Left ventricle myocardium inferior (tissue), 1 donor: ENCODE data around the gene IL36RN. TPM values are rescaled to one million over a fixed set of nuclear protein-coding genes. Genes with fewer than 3 reads are reported as not detected.

Experiments used
- DNase-seq: peaks from one replicate; pipeline ENCODE4 v3.0.0-alpha.2; 2020
- H3K27ac ChIP-seq: fragments of 200-600 bp; replicated peaks from 2 replicates; pipeline ENCODE4 v1.8.0; 2021
- H3K27me3 ChIP-seq: fragments of 200-600 bp; 2 replicates; pipeline ENCODE4 v1.8.0; 2021; ENCODE audit warnings: low read depth
- H3K36me3 ChIP-seq: fragments of 200-600 bp; 2 replicates; pipeline ENCODE4 v1.8.0; 2021
- H3K4me1 ChIP-seq: fragments of 200-600 bp; 2 replicates; pipeline ENCODE4 v1.8.0; 2021
- H3K4me3 ChIP-seq: fragments of 200-600 bp; 2 replicates; pipeline ENCODE4 v1.8.0; 2021; ENCODE audit warnings: mild to moderate bottlenecking, moderate library complexity
- H3K9me3 ChIP-seq: fragments of 200-600 bp; replicated peaks from 2 replicates; pipeline ENCODE4 v1.8.0; 2021
- intact Hi-C: fragments of 100-400 bp; cut with micrococcal nuclease; formaldehyde crosslinking; loops from one replicate; pipeline ENCODE4 v1.11.0; 2022
- total RNA-seq: library from RNA; stranded (reverse); fragmentation: NEBNext Ultra II Directional; extraction: Animal tissue kit (Norgen Biotek cat#: 25700); gene quantifications from one replicate; pipeline ENCODE4 v1.2.1, GENCODE V29; 2021
- TF ChIP-seq, protein P1 (sequence below): fragments of 200-600 bp; IDR thresholded peaks from 2 replicates; pipeline ENCODE4 v1.8.0; 2021; ENCODE audit warnings: antibody characterized with exemption, mild to moderate bottlenecking, borderline replicate concordance
- donor health status: DM: no; HTN: yes; CAD: no; lungs with severe emphysema.

Gene IL36RN
- total RNA-seq, 1 donor from 2014 or later: not detected

GRCh38 chr2:113103277-113103676 lies 44.3 kb downstream of the IL36RN start:
- Histone ChIP-seq H3K9me3 (no peaks in the 10 kb centered on the region), H3K27ac (no peak overlapping the region), H3K4me3 (no peak overlapping the region), H3K27me3 (peaks cover 46% of the 10 kb centered on the region), H3K4me1 (no peaks in the 10 kb centered on the region), H3K36me3 (no peaks in the 10 kb centered on the region)
- intact Hi-C loops: no loop called here
- DNase-seq: no peak
- TF ChIP-seq, protein P1, sequence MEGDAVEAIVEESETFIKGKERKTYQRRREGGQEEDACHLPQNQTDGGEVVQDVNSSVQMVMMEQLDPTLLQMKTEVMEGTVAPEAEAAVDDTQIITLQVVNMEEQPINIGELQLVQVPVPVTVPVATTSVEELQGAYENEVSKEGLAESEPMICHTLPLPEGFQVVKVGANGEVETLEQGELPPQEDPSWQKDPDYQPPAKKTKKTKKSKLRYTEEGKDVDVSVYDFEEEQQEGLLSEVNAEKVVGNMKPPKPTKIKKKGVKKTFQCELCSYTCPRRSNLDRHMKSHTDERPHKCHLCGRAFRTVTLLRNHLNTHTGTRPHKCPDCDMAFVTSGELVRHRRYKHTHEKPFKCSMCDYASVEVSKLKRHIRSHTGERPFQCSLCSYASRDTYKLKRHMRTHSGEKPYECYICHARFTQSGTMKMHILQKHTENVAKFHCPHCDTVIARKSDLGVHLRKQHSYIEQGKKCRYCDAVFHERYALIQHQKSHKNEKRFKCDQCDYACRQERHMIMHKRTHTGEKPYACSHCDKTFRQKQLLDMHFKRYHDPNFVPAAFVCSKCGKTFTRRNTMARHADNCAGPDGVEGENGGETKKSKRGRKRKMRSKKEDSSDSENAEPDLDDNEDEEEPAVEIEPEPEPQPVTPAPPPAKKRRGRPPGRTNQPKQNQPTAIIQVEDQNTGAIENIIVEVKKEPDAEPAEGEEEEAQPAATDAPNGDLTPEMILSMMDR: no peak

GRCh38 chr2:113104054-113104611 lies 45.1 kb downstream of the IL36RN start:
- TF ChIP-seq, protein P1: no peak
- no peaks in the 10 kb centered on the region for H3K4me1 ChIP-seq
- H3K27me3 ChIP-seq: peaks cover 49% of the 10 kb centered on the region
- intact Hi-C loops: no loop called here
- H3K27ac ChIP-seq: no peak overlapping the region
- no peak for DNase-seq
- H3K36me3 ChIP-seq: no peaks in the 10 kb centered on the region
- no peak overlapping the region for H3K4me3 ChIP-seq
- no peaks in the 10 kb centered on the region for H3K9me3 ChIP-seq

DNA sequence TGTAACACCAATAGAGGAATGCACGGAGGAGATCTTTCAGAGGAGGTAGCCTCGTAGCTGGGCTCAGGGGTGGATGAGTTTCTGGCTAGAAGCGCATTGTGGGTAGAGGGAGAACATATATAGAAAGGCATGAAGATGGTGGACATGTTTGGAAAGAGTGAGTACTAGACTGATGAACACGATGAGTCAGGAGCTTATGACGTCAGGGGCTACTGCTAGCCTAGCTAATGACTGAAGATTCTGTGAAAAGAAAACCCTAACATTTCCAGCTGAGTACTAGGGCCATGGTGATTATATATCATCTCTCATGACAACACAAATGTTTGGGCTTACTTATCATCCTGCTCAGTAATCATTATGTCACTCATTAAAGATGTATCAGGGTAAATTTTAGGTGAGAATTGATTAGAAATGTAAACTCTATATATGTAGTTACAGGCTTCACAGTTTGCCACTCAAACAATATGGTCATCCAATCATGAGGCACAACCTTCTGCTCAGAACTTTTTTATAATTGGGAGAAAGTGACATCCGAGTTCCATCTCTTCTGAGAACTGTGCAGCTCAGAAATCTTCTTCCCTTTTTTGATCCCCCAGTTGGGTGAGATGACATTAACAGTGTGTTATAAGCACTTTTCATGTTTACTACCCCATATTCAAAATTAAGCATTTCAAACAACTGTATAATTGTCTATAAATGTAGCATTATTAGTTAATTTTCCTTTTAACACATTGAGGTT lies 46.2 kb downstream of the IL36RN start:
- no peak for DNase-seq
- Histone ChIP-seq H3K36me3 (no peaks in the 10 kb centered on the region), H3K4me1 (no peaks in the 10 kb centered on the region), H3K27me3 (peaks cover 51% of the 10 kb centered on the region), H3K9me3 (no peaks in the 10 kb centered on the region), H3K4me3 (no peak overlapping the region), H3K27ac (no peak overlapping the region)
- TF ChIP-seq, protein P1: no peak
- intact Hi-C loops: no loop called here

DNA sequence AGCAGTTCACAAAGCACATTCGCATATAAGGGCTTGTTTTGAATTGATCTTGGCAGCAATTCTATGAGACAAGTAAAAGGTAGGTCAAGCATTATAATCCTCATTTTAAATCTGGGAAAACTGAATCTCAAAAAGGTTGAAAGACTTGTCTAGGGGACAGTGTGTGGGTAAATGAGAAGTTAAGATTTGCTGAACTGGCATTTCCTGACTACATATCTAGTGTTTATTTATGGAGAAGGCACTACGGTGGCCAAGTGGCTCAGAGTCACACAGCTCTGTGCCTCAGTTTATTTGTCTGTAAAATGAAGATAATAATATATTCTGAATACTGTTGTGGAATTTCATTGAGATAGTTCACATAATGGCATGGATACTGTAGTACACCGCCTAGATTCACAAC lies 52.1 kb downstream of the IL36RN start:
- H3K4me3 ChIP-seq: no peak overlapping the region
- no peak overlapping the region for H3K27ac ChIP-seq
- no peaks in the 10 kb centered on the region for H3K36me3 ChIP-seq
- TF ChIP-seq, protein P1: no peak
- H3K4me1 ChIP-seq: no peaks in the 10 kb centered on the region
- intact Hi-C loops: no loop called here
- no peaks in the 10 kb centered on the region for H3K9me3 ChIP-seq
- DNase-seq: no peak
- H3K27me3 ChIP-seq: peaks cover 53% of the 10 kb centered on the region

DNA sequence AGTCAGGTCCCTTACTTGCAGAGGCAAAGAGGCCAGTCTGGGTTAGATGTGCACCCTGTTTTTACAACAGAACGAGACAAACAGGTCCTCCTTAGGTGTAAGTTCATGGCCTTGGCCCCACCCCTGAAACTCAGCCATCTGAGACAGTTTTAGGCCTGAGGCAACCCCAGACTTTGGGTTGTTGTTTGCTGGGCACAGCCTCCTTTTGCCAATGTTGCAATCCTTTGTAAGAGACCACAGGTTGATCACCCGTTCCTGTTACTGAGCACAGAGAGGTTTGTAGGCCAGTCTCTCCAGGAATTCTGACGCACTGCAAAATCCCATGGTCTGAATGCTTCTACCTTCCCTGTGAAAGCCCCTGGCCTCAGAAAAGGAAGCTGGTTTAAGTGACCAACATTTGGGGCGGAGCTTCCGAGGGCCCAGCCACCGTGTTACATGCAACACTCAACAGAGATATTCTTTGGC lies 52.9 kb downstream of the IL36RN start:
- Histone ChIP-seq H3K27ac (no peak overlapping the region), H3K4me3 (no peak overlapping the region), H3K9me3 (no peaks in the 10 kb centered on the region), H3K27me3 (peaks cover 52% of the 10 kb centered on the region), H3K36me3 (no peaks in the 10 kb centered on the region), H3K4me1 (no peaks in the 10 kb centered on the region)
- intact Hi-C loops: no loop called here
- no peak for DNase-seq
- TF ChIP-seq, protein P1: no peak
